Activated gamma-delta T cell treated with anti-CD3 and anti-CD28 coated beads, Interleukin-2, amount 50 U/mL, for 16 hours (primary cell): ENCODE measurements around the gene BHLHE40.

ENCODE experiments used
- DNase-seq: peaks from one replicate; pipeline ENCODE4 v3.0.0-alpha.2; 2020; ENCODE audit warnings: low read depth

Gene BHLHE40

GRCh38 chr3:4983739-4984510 is 4.7 kb downstream of the BHLHE40 start:
- DNase-seq, result peak; percentile 67

GRCh38 chr3:4984511-4984864 is 5.3 kb downstream of the BHLHE40 start:
- DNase-seq, result no peak

GRCh38 chr3:4985330-4986174 is 6.3 kb downstream of the BHLHE40 start:
- DNase-seq, result no peak

- no peak for DNase-seq
These were observed 7.0 kb downstream of the BHLHE40 start for GRCh38 chr3:4986175-4986781.

- DNase-seq, result peak; percentile 59
These were observed 7.7 kb downstream of the BHLHE40 start for GRCh38 chr3:4986782-4987537.

- no peak for DNase-seq
These were observed 8.5 kb downstream of the BHLHE40 start for GRCh38 chr3:4987538-4988296.

GRCh38 chr3:4988983-4989834 is 10.0 kb downstream of the BHLHE40 start:
- no peak for DNase-seq

GRCh38 chr3:4990069-4990468 is 10.8 kb downstream of the BHLHE40 start:
- DNase-seq, result no peak

GRCh38 chr3:4992118-4992517 is 12.9 kb downstream of the BHLHE40 start:
- DNase-seq, result no peak

GRCh38 chr3:4993276-4994143 is 14.3 kb downstream of the BHLHE40 start:
- no peak for DNase-seq

GRCh38 chr3:4994144-4994730 is 15.0 kb downstream of the BHLHE40 start:
- no peak for DNase-seq

GRCh38 chr3:4994823-4995499 is 15.7 kb downstream of the BHLHE40 start:
- DNase-seq, result no peak

- no peak for DNase-seq
These were observed 16.3 kb downstream of the BHLHE40 start for GRCh38 chr3:4995500-4996053.

- no peak for DNase-seq
These were observed 17.1 kb downstream of the BHLHE40 start for GRCh38 chr3:4996223-4996765.

- DNase-seq, result no peak
These were observed 17.6 kb downstream of the BHLHE40 start for GRCh38 chr3:4996771-4997291.

GRCh38 chr3:4997946-4998345 is 18.7 kb downstream of the BHLHE40 start:
- no peak for DNase-seq

GRCh38 chr3:4999531-5000184 is 20.4 kb downstream of the BHLHE40 start:
- DNase-seq, result no peak
